SIG-M5 treated with dmso at 0.1 percent for 504 hours (cell line): ENCODE measurements around the gene CECR2.
"Not testable (repeated sequence)": the region's sequence is repeated elsewhere in the genome, so short reads cannot be mapped to it uniquely, and the experiment has no call there.

Experiments used
- DNase-seq: peaks from one replicate; lab custom pipeline; 2025; ENCODE audit not compliant: unreplicated experiment; lab: John Stamatoyannopoulos, UW

Gene CECR2

DNA sequence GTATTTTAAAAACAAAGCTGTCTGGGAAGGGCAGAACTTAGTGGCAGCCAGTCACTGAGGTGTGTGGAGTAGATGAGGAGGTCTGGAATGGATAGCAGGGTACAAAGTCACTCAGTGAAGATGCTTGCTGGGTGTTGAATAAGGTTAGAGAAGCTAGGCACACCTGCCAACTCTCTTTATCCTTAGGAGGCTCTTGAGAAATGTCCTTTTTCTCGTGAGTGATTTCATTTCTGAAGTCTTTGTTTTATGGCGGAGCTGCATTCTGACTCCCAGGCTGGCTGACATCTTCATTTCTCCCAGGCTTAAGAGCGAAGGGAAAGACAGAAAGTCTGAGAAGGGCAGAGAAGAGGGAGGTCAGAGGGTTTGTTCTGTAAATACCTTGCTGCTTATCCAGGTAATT lies 31.0 kb downstream of the CECR2 start:
- DNase-seq = no peak

DNA sequence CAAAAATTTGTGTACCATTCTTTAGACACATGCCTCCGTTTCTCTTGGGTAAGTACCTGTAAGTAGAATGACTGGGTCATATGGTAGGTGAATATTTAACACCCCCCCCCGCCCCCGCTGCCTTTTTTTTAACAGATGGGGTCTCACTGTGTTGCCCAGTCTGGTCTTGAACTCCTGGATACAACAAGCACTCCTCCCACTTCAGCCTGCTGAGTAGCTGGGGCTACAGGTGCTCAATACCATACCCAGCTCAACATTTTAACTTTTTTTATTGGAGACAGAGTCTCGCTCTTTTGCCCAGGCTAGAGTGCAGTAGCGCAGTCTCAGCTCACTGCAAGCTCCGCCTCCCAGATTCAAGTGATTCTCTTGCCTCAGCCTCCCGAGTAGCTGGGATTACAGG lies 32.5 kb downstream of the CECR2 start:
- no peak for DNase-seq

DNA sequence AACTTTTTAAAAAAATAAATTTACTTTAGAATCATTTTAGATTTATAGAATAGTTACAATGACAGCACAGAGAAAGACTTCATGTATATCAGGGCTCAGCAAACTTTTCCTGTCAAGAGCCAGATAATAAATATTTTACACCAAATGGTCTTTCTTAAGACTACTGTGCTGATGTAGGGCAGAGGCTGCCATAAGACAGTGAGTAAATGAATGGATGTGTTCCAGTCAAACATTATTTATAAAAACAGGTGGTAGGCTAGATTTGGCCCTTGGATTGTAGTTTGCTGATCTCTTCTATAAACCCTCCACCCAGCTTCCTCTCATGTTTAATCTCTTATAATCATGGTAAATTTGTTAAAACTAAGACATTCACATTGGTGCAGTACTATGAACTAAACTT lies 33.0 kb downstream of the CECR2 start:
- DNase-seq = no peak

DNA sequence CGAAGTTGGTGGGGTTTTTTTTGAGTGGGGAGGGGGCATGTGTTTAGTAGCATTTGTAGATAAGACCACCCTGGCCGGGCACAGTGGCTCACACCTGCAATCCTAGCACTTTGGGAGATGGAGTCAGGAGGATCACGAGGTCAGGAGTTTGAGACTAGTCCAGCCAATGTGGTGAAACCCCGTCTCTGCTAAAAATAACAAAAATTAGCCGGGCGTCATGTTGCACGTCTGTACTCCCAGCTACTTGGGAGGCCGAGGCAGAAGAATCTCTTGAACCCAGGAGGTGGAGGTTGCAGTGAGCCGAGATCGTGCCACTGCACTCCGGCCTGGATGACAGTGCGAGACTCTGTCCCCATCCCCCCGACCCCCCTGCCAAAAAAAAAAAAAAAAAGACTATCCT lies 34.6 kb downstream of the CECR2 start:
- no peak for DNase-seq

DNA sequence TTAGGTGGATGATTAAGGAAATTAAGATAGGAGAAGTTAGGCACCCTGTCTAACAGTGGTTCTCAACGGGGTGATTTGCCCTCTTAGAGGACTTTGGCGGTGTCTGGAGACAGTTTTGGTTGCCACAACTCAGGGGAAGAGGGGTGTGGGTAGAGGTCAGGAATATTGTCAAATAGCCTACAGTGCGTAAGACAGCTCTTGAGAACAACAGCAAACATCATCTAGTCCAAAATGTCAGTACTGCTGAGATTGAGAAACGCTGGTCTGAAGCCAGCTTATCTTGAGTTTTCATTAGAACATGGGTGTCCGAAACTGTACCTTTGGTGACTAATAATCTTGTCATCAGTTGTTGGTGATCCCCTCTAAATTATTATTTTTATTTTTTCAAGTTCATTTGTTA lies 38.4 kb downstream of the CECR2 start:
- no peak for DNase-seq

DNA sequence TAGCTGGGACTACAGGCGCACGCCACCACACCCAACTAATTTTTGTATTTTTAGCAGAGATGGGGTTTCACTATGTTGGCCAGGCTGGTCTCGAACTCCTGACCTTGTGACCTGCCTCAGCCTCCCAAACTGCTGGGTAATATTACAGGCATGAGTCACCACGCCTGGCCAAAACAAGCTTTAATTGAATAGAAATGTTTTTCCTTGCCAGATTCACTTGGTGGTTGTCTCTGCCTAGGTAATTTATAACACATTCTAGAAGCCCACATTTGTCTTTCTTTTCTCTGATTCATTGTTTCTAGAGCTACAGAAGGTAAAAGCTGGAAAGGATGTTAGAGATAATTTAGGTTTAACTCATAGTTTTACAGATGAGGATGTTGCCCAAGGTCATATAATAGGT lies 41.3 kb downstream of the CECR2 start:
- no peak for DNase-seq

DNA sequence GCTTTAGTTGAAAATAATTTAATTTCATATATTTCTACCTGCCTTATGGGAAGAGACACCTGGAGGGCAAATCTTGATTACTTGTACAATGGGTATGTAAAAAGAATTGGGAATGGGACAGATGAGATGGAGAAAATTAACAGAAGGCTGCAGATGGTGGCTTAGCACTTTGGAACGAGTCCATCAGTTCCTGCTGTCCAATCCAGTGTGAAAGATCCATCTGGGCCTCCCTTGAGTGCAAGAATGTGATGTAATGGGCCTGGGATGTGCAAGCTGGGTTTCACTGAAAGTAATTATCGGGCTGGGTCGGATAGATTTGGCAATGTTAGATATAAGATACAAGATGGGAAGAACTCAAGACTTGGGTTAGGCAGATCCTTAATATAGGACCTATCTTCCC lies 42.0 kb downstream of the CECR2 start:
- DNase-seq = no peak

DNA sequence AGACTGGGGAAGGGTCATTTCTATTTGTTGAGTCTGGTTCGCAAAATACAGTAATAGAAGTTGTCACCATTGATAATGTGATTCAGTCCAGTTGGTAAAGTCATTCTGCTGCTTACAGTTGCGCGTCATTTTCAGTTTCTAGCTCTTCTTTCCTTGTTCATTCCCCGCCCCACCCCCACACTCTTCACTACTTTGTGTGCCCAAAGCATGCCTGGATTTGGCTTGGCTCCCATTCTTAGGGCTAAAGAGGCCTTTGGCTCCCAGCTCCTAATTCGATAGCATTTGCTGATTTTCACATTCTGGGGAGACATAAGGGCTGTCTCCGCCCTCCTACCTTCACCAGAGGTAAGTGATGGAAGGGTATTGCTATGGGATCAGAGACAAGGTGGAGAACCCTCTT lies 43.0 kb downstream of the CECR2 start:
- no peak for DNase-seq

DNA sequence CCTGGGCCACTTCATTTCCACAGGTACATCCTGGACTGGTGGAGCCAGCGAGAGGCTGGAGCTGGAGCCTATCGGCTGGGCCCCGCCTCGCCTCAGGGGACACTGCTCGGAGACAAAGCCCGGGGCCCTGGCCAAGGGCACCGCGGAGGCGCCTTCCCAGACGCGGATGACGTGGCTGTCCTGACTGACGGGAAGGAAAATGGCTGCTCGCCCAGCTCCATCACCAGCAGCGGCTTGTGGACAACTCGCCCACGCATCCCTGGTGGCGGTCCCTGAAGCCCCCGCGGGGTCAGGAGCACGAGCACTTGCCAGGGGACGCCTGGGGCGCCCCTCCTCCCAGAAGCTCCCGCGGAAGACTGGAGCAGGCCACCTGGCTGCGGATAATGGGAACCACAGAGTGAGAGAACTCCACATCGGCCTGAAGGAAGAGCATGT lies 49.6 kb downstream of the CECR2 start:
- DNase-seq = no peak

DNA sequence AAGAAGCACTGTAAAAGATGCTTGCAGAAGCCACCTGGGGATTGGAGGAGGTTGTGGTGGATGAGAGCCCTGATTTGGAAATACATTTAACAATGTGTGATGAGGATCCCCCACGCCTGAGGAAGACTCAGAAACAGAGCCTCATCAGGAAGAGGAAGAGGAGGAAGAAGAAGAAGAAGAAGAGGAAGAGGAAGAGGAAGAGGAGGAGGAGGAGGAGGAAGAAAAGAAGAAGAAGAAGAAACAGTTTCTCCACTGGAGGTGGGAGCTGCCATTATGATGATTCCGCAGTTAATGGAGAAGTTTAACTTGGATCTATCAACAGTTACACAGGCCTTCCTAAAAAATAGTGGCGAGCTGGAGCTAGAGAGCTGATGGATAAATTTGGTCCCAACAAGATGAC lies 50.1 kb downstream of the CECR2 start:
- no peak for DNase-seq

DNA sequence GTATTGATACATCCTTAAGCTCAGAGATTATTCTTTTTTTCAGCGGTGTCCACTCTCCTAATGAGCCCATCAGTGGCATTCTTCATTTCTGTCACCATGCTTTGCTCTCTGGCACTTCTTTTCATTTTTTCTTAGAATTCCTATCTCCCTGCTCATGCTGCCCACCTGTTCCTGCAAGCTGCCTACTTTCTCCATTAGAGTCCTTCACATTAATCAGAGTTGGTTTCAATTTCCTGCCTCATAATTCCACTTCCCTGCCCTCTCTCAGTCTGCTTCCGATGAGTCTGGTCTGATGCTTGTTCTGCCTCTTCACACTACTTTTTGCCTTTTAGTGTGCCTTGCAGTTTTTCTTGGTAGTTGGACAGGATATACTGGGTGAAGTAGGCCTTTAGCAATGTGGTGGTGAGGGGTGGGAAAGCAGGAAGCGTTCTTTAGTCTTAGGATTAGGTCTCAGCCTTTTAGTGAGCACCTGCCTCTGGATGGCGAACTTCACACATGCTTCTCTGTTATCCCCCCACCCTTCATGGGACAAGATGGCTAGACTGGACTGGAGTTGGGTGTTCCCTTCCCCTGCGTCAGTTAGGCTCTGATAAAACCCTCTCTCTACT lies 53.6 kb downstream of the CECR2 start:
- DNase-seq = no peak

DNA sequence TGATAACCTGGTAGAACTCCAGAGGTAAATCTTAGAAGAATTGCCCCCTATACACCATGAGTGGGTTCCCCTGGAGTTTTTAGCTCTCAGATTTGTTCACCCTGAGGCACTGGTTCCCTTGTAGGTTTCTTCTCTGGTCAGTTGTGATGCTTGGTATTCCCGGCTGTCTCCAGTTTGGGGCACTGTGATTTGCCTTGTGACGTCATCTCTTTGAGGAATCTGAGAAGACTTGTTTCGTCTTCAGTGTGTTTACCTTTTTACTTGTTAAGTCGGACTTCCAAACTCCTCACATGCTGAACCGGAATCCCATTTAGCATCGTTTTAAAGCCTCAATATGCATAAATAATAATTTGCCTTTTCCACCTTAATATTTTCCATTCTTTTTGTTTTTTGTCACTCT lies 54.4 kb downstream of the CECR2 start:
- peak; percentile 6 for DNase-seq

DNA sequence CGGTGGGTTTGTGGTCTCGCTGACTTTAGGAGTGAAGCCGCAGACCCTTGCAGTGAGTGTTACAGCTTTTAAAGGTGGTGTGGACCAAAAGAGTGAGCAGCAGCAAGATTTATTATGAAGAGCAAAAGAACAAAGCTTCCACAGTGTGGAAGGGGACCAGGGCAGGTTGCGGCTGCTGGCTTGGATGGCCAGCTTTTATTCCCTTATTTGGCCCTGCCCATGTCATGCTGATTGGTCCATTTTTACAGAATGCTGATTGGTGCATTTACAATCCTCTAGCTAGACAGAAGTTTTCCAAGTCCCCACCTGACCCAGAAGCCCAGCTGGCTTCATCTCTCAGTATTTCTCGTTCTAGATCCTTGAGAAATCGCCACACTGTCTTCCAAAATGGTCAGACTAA lies 58.3 kb downstream of the CECR2 start:
- not testable (repeated sequence) for DNase-seq

DNA sequence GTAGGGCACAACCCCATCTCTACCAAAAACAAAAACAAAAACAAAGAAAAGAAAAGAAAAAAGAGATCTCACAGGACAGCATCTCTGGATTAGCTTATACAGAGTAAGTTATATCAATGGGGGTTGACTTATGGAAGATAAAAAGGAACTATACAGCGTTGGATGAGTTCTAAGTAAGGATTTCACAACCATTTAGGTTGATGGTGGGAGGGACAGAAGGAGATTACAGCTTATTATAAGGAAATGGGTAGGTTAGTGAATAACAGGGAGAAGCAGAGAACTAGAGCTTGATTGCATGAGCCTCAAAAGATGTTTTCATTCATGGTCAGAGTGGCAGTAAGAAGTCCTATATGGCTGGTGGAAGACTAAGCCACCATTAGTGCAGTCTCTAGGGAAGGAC lies 60.3 kb downstream of the CECR2 start:
- DNase-seq = peak; percentile 50

DNA sequence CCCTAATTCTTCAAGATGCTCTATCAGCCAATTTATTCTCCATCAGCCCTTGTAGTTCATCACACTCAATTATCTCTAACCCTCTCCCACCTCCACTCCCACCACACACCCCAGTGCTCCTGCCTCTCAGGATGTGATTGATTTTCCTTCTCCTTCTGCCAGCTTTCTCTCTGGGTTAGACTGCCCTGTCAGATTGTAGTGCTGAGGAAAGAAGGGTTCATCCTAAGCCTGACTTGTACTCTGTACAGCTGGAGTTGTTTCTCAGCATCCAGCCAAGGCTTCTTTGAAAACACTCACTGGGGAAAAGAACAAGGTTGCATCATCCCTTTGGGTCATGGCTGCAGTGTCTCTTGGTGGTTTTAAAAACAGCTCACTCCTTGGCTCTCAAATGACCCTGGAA lies 61.2 kb downstream of the CECR2 start:
- DNase-seq = no peak

DNA sequence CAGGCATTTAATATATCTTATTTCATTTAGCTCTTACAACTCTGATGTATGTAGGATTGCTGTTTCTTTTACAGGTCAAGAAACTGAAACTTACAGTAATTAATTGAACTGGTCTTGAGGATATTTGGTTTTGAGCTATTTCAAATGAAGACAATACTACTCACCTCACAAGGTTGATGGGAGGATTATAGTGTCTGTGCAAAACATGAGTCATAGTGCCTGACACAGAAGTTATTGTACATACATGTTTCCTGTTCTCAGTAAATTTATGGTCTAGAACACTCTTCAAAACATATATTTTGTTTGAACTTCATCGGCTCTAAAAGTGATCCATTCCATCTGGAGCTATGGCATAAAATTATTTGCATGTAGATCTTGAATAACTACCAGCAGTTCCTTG lies 61.9 kb downstream of the CECR2 start:
- DNase-seq = no peak

DNA sequence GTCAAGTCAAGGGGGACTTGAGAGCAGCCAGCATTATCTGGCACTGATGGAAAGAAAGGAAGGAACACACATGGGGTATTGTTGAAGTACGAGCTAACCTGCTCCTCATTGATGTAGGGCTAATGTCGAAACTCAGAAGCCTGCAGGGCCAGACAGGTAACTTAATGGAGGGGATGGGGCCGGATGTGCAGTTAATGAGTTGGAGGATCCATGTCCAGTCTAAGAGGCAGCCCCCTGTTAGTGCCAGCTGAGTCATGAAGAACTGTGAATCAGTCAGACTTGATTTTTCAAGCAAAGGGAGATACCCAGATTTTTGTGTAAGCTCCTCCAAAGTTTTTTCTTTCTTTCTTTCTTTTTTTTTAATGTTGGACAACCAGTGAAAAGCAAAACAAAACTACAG lies 65.6 kb downstream of the CECR2 start:
- DNase-seq = no peak

DNA sequence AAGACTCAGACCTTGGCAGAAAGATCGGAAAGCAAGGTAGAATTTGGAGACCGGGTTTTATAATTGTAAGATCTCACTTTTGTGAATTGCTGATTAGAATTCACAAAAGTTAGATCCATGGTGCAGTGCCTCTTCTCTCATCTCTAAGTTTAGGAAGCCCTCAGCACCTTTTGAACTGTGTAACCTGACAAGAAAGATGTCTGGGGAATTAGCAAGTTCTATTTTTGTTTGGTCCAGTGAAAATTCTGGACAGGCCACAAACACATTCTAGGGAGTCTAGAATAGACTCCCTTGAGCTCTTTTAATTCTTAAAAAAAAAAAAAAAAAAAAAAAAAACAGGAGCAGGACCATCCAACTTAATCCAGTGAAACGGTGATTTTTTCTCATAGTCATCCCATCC lies 66.1 kb downstream of the CECR2 start:
- DNase-seq = no peak

DNA sequence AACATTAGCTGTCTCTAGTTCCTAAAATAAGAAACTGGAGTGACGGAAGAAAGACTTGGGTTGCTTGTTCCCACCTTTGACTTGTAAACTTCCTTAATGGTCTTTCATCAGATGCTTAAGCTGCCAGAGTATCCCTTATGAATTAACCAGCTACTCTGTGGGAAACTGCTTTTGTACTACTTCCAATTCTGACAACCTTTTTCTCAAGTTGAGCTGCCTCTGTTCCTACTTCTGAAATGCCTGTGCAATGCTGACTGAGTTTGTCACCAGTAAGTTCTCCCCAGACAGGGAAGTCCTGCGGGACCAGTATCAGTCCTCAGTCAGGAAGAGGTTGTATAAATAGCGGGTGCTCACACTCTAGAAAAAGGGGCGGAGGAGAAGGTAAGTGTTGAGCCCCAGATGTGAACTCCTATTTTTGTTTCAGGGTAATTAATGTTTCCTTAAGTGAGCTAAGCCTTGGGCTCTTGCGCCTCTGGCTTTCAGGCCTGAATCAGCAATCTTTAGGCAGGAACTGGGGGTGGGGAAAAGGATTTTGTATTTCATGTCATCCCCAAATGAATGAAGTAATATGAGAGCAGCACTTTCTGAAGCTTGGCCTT lies 67.2 kb downstream of the CECR2 start:
- DNase-seq = peak; percentile 3

DNA sequence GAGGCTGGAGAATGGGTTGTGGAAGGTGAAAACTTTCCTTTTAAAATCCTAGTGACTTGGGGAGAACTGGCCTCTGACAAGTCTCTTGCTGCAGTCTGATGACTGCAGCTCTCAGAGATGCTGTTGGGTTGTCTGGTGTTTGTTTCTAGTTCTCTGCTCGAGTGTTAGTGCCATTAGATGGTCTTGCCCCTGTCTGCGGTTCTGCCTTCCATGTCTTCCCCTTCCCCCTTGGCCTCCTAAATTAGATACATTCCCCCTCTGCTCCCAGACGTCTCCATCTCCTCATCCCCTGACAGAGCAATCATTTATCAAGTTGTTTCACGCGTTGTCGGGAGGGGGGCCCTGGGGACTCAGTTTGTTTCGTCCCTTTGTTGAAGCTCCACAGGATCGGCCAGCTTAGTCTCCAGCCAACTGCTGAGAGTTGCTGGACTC lies 67.7 kb downstream of the CECR2 start:
- no peak for DNase-seq

DNA sequence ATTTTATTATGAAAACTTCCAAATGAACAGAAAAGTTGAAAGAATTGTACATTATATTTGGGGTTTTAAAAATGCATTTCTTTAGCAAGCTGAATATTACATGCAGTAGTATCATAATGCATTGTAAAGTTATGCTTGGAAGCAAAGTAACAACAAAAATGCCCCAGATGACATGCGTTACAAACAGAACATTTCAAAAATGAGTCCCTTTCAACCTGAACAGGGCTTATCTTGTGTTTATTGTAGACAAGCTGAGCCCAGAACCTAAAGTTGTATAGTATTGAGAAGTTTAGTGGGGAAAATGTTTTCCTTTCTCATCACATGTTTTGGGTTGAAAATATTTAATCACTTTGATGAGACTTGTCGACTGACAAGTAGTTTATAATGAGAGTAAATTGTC lies 68.8 kb downstream of the CECR2 start:
- no peak for DNase-seq

DNA sequence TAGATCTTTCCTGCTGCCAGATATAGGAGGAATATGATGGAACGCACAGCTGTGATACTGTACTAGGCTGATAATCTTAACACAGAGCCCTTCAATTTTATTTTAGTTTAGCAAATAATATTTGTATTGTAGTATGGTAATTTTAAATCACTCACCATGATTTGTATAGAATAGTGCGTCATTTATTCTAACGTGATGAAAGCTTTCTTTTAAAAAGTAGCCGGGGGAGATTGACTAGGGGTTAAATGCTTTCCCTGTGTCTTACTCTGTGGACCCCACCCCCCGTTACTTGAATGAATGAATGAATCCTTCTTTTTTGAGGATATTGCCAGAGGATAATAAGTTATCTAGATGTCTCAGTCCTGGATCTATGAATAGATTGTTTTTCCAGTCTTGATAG lies 72.1 kb downstream of the CECR2 start:
- no peak for DNase-seq
